GM18909 (cell line): ENCODE measurements around the gene NRP2.

ENCODE experiments used
- ATAC-seq: cut with Tn5 transposase; IDR thresholded peaks from one replicate; pipeline ENCODE4 v1.9.1; 2021; ENCODE audit warnings: mild to moderate bottlenecking; ENCODE audit not compliant: unreplicated experiment, poor library complexity

The NRP2 gene

DNA sequence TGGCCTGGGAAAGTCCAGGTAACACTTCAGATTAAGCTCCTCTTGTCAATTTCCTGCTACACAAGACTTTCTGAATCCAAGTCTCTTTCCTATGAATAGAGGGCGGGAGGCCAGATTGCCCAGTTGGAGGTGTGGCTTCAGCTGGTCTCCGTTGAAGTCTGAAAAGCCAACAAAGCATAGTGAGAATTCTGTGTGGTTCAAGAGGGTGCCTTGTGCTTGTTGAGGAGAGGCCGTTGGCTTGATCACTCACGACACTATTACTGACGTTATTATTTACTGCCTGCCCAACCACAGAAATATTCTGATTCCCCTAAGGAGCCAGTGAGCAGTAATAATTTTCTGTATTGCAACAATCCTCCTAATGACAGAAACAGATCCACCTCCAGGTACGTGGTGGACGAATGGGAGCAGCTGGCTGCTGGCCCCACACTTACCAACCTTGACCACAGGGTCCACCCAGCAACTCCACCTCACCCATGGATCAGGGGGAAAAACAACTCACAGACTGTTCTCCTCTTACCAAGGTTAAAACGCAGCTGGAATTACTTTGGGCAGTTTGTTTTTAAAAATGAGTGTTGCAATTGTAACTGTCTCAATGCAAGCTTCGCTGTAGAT lies 21.9 kb downstream of the NRP2 start:
- no peak for ATAC-seq

- no peak for ATAC-seq
Measured at GRCh38 chr2:205705511-205706349, 23.4 kb downstream of the NRP2 start.

DNA sequence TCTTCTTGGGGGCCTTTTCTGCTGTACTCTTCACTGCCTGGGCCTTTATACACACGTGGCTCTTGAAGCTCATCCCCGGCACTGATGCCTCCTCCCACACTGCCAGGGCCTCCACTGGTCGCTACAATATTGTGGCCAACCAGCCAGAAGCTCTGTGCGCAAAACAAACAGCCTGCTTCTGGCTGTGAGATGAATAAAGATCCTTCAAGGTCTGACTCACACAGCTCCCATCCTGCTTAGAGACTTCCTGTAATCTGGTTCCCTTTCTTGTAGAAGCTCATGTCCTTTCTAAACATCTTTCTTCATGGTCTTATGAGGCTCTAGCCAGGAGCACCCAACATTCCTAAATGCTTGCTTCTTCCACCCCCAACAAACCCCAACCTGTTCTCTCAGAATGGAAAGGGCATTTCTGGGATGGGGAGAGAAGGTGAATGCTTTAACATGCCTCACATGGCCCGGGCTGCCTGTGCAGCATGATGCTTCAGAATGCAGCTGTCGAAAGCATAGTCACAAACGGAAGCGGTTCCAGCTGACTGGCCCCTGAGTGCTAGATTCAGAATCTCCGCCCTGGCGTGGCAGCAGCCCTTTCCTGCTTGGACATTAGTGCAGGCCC lies 24.6 kb downstream of the NRP2 start:
- ATAC-seq: peak; percentile 95

DNA sequence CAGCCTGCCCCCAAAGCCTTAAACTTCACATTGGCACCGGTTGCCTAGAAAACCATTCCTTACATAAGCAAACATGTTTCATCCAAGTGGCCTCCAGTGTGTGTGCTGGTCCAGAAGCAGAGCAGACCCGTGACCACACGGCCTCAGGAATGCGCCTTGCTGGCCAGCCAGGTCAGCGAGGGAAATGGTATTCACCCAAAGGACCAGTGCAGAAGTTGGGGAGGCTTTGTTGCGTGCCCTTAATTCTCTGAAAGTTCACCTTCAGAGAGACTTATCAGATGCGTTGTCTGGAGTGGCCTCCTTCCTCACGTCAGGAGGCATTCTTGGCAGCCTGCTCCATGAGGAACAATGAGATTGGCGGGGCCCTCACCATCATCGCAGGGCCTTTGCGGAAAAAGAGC lies 25.9 kb downstream of the NRP2 start:
- no peak for ATAC-seq

GRCh38 chr2:205709319-205709718 lies 27.0 kb downstream of the NRP2 start:
- ATAC-seq: peak; percentile 32

DNA sequence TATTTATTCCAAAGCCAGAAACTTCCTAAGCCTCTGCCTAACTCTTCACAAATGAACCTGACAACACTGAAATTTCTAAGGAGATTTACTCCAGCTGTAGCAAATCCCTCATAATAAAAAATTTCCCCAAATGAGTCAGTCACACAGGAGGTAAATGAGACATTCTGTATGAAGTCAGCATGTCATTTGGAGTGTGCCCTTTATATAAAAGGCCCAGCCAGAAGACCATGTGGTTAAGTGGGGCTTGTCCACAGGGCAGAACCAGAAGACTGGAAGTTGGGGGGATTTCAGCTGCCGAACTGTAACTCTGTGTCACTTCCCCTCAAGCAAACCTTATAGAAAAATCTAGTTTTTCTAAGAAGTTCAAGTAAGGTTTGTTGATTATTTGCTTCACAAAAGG lies 30.2 kb downstream of the NRP2 start:
- ATAC-seq: no peak

DNA sequence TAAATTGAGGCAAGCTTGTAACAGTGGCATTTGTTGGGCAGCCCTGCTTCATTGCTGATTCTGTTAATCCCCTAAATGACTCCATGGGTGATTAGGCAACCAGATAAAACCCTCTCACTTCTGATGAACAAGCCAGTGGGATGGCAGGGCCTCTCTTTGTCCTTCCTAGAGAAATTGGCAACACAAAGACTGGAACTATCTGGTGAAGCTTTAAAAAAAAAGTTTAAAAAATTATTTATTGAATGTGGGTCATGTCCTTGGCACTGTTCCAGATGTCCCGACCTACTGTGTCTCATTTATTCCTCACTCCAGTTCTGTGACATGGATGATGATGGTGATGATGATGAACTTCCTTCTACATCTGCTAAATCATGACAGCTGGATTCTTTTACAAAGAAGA lies 30.8 kb downstream of the NRP2 start:
- ATAC-seq: no peak

- peak; percentile 71 for ATAC-seq
Measured at GRCh38 chr2:205714058-205714776, 31.9 kb downstream of the NRP2 start.

DNA sequence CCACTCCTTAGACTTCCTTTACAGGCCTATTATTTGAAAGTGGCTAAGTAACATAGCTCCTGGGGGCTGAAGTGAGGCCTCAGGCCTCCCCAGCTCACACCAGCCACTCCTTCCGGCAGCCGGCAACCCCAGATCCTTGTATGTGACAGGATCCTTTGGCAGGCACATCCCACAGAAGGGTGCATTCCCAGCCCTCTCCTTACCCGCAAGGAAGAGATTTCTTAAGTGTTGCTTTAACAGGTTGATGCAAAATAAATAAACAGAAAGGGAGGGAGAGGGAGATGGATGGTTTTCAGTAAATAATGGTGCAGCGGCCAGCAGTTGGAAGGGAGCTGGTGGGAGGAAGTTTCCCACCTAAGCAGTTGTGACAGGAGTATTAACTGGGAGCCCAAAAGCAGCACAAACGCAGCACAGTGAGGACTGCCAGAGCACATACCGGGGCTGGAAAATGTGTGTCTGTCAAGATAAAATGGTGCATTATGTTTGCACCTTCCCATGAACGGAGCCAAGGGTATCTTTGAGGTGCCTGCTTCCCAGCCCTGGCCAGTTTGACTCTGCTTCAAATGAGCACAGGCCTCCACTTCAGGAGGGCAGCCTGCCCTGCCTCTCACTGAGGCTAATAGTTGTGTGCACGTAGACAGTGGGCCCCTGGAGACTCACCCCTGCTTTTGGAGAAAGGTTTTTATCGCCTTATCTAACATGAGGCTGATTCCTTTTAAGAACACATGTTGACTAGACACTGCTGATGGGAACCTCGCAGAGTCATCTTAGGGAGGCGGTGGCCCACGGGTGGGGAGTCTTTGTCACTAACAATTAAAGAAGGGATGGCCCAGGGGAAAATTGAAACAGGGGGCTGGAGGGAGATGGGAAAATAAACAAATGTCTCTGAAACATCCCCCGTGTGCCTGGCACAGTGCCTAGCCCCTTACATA lies 32.8 kb downstream of the NRP2 start:
- no peak for ATAC-seq

DNA sequence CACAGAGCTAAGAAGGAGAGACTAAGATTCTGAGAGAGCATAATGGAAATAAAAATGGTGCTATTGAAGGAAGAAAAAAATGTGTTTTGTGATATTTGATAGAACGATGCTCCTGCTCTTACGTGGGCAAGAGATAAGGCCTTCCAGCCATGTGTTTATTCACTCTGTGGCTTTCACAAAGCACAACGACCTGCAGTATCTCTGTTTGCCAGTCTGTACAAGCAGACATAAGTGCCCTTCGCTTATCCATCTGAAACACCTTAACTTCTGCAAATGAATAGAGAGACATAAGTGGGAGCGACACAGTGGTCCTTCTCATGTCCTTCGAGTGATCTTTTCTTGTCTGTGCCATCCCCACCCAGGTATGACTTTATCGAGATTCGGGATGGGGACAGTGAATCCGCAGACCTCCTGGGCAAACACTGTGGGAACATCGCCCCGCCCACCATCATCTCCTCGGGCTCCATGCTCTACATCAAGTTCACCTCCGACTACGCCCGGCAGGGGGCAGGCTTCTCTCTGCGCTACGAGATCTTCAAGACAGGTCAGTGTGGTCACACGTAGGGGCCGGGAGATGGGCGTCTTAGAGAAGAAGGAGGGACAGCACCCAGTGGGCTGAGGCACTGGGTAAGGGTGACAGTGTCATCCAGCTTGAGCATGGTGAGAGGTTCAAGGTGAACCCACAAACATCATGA lies 33.7 kb downstream of the NRP2 start:
- no peak for ATAC-seq

DNA sequence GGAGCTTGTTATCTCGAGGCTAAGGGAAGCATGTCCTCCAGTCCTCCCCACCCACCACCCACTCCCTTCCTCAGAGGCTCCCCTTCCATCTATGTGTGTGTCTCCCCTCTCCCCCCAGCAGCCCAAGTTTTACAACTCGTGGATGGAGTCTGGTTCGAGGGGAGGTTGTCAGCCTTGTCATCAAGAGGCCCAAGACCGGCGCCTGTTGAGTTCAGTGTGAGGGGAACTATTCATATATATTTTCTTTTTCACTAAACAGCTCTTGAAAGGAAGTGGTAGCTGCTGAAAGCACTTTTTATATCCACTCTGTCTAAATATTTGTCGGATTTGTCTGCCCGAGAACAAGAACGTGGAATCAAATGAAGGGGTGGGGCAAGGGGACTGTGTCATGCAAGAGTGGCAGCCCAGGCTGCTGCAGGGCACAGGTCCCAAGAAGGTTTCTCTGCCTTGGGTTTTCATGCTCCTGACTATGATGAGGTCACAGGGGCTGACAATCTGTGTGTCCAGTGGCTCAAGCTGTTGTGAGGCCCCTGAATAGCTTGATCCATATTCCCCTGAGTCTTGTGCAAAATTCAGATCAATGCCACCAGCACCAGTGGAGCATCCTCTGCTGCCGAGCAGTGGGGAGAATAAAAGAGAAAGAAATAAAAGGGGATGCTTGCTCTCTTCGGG lies 35.0 kb downstream of the NRP2 start:
- no peak for ATAC-seq

- no peak for ATAC-seq
Measured at GRCh38 chr2:205717999-205718398, 35.7 kb downstream of the NRP2 start.

DNA sequence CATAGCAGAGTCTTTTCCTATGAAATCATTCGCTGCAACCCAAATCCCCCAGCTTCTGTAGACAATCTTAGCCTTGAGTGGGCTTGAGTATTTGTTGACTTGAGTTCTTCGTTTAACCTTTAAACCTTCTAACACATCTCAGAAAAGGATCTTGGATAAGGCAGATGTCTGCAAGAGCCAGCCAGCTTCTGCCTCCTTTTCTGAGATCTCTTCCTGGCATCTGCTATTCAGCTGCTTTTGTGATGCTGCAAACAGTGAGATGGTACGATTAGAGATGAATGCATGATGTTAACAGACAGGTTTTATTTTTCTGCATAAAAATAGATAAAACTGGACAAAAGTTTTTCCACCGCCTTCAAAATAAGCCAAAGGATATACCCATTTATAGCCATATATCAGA lies 37.5 kb downstream of the NRP2 start:
- ATAC-seq: no peak

- ATAC-seq: no peak
Measured at GRCh38 chr2:205720451-205720902, 38.2 kb downstream of the NRP2 start.

- ATAC-seq: peak; percentile 53
Measured at GRCh38 chr2:205721057-205721449, 38.8 kb downstream of the NRP2 start.

DNA sequence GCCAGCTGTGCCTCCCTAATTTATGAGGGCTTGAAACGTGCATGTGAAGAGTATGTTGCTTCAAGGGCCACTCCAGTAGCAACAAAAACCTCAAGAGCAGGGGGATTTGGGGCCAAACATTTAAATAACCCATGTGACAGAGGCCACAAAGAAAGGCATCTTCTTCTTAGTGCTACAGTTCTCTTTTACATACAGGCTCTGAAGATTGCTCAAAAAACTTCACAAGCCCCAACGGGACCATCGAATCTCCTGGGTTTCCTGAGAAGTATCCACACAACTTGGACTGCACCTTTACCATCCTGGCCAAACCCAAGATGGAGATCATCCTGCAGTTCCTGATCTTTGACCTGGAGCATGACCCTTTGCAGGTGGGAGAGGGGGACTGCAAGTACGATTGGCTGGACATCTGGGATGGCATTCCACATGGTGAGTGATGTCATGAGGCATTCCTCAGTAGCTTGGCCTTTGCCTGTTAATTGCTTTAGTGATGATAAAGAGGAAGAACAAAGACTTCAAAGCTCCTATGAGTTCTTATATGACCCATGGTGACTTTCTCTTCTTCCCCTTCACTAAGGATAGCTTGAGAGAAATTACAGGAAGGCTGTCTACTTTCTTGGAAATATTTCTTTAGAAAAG lies 40.1 kb downstream of the NRP2 start:
- ATAC-seq: peak; percentile 6

- ATAC-seq: no peak
Measured at GRCh38 chr2:205723179-205723578, 40.9 kb downstream of the NRP2 start.

- ATAC-seq: no peak
Measured at GRCh38 chr2:205725059-205725458, 42.8 kb downstream of the NRP2 start.
